HG03565 (cell line): ENCODE results near the gene MGME1.

ENCODE experiments used
- ATAC-seq: cut with Tn5 transposase; IDR thresholded peaks from one replicate; pipeline ENCODE4 v1.9.1; 2021; ENCODE audit warnings: mild to moderate bottlenecking, moderate library complexity; ENCODE audit not compliant: unreplicated experiment

The MGME1 gene

DNA sequence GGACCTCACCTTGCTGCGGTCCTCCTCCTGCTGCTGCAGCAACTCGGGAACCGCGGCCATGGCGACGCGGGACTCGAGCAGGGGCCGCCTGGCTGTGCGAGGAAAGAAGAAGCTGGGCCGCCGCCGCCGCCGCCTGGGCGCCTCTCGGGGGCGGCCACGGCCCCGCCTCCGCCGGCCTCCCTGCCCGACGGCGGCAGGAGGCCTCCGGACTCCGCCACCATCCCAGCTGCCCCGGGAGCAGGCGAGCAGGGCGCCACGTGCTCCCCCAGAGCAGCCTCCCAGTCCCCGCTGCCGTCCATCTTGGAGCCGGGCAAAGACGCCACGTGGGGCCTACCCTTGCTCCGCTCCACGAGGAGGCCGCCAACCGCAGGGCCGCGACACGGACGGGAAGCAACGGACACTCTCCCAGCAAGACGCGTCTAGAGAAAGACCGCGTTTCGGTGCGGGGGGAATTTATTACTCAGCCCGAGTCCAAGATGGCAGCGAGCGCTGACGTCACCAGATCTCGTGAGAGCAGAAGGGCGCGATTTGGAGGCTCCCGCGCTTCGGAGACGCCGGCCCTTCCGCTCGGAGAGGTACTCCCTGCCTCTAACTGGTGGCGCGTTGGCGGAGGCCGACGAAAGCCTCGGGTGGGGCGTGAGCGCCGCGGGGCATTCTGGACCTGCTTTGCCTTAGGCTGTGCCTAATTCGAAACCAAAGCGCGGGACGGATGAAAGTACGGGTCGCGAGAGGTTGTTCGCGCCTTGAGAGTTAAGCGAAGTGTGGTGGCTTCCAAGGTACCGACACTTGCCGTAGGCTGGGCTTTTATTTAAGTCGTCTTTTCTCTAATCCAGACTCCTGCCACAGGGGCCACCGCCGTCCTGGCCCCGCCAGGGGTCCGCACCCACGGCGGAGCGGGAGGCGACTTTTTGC lies at the start of gene MGME1, which contains the start of gene SNX5:
TSS of gene MGME1 (plus strand) at position 653 of the 912 bp plus-strand sequence. CDS start 842 bp downstream, outside the sequence.
TSS of gene SNX5 (minus strand) at position 429 of the 912 bp plus-strand sequence. CDS start at position 60, 369 bp downstream.
- peak; percentile 72 for ATAC-seq

DNA sequence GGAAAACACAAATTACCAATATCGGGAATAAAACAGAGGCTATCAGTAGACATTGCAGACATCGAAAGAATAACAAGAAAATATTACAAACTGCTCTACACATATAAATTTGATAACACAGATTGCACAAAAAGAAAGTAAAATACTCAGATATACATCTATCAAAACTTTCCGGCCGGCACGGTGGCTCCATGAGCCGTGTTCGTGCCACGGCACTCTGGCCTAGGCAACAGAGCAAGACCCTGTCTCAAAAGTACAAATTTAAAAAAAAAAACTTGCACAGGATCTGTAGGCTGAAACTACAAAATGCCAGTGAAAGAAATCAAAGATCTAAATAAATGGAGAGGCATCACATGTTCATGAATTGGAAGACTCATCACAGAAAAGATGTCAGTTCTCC lies 49.7 kb upstream of the MGME1 start:
- no peak for ATAC-seq

DNA sequence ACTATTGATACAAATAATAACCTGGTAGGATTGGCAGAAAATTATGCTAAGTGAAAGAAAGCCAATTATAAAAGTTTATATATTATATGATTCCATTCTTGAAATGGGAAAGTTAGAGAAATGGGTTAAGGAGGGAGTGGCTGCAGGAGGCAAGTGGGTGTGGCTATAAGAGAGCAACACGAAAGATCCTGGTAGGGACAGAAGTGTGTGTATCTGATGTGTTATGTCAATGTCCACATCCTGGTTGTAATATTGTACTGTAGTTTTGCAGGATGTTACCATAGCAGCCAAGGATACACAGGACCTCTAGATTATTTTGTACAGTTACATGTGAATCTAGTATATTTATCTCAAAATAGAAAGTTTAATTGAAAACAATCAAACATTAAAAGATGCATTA lies 47.0 kb upstream of the MGME1 start:
- ATAC-seq = no peak

GRCh38 chr20:17925141-17925939 lies 43.5 kb upstream of the MGME1 start:
- no peak for ATAC-seq

- ATAC-seq = no peak
These were observed 42.9 kb upstream of the MGME1 start for GRCh38 chr20:17925940-17926300.

- ATAC-seq = no peak
These were observed 40.6 kb upstream of the MGME1 start for GRCh38 chr20:17928211-17928611.

DNA sequence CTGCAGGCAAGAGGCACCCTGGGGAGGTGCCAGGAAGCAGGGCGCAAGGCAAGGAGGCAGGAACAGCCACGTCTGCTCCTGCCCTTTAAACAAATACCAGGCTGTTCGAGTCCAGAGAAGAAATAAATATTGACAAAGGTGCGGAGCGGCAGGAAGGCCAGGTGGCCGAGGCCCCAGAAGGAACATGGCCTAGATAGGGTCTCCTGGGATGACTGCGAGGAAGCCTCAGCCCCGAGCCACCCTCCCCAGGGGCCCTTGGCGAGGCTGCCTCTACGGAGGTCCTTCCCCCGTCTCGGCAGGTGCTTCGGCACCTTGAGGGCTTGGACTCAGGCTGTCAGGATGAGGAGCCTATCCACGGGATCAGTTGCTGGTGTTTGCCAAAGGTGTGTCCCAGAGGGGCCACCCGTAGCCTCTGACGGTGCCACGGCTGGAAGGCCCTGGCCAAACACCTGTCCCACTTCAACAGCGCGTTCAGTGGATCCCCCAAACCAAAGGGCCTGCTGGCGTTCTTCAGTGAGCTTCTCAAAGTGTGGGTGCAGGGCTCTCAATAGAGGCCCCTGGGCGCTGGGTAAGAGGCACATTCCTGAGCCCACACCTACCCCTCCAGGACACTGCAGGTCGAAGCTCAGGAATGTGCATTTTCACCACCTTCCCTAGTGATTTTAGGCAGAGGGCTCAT lies 40.0 kb upstream of the MGME1 start:
- no peak for ATAC-seq

DNA sequence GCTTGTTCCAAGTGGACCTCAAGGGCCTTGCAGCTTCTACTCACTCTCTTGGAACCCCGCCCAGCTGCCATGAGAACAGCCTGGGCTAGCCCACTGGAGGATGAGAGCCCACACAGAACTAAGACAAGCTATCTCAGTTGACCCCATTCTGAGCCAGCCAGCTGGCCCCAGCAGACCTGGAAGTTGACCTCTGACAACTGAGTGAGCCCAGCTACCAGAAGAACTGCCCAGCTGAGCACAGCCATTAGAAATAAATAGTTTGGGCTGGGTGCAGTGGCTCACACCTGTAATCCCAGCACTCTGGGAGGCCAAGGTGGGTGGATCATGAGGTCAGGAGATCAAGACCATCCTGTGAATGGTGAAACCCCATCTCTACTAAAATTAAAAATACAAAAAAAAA lies 37.3 kb upstream of the MGME1 start:
- ATAC-seq = no peak

GRCh38 chr20:17932396-17932795 lies 36.4 kb upstream of the MGME1 start:
- ATAC-seq = no peak

- no peak for ATAC-seq
These were observed 35.7 kb upstream of the MGME1 start for GRCh38 chr20:17933121-17933520.

DNA sequence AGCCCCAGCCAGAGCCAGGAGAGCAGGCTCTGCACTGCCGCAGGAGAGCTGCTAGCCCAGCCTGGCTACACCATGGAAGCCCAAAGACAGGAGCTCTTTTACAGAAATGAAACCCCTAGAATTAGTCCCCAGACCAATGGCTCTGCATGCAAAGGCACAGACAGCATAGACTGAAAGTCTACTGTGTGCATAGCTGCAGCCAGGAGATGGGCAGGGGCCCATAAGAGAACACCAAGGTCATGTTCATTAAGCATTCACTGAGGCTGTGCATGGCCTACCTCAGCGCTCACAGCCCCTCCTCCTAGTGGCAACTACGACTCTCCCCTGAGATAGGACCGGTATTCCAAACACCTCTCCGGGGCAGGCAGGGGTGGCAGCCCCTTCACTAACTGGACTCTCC lies 35.1 kb upstream of the MGME1 start:
- ATAC-seq = peak; percentile 53

- no peak for ATAC-seq
These were observed 34.5 kb upstream of the MGME1 start for GRCh38 chr20:17934141-17934862.

DNA sequence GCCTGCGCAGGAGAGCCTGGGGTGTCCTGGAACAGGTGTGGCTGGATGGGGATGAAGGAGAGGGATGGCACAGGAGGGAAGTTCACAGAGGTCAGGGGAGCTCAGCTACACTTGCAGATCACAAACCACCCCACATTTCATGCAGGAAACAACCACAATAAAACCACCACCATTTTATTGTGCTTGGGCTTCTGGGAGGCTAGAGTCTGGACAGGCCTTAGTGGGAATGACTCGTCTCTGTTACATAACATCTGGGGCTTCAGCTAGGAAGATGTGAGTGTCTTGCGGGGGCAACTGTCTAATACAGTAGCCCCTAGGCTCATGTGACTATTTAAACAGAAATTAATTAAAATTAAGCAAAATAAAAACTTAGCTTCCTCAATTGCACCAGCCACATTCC lies 33.6 kb upstream of the MGME1 start:
- no peak for ATAC-seq

GRCh38 chr20:17935761-17936160 lies 33.1 kb upstream of the MGME1 start:
- ATAC-seq = no peak

DNA sequence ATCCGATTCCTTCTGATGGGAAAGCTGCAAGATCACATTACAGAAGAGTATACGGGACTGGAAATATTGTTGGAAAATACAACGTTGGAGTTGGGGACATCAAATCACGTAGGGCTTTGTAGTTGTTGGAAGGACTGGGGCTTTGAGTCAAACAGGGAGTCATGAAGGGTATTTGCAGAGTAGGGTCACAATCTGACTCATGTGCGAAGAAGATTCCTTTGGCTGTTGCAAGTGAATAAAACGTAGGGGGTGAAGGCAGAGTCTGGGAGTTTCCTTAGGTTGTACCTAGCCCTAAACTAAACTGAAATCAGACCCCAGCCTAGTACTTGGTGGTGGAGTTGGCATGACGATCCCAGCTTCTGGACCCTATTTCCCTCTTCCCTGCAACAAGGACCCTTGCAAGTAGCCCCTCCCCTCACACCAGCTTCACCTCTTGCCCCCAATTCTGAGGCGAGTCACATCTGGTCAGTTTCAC lies 32.5 kb upstream of the MGME1 start:
- ATAC-seq = no peak

DNA sequence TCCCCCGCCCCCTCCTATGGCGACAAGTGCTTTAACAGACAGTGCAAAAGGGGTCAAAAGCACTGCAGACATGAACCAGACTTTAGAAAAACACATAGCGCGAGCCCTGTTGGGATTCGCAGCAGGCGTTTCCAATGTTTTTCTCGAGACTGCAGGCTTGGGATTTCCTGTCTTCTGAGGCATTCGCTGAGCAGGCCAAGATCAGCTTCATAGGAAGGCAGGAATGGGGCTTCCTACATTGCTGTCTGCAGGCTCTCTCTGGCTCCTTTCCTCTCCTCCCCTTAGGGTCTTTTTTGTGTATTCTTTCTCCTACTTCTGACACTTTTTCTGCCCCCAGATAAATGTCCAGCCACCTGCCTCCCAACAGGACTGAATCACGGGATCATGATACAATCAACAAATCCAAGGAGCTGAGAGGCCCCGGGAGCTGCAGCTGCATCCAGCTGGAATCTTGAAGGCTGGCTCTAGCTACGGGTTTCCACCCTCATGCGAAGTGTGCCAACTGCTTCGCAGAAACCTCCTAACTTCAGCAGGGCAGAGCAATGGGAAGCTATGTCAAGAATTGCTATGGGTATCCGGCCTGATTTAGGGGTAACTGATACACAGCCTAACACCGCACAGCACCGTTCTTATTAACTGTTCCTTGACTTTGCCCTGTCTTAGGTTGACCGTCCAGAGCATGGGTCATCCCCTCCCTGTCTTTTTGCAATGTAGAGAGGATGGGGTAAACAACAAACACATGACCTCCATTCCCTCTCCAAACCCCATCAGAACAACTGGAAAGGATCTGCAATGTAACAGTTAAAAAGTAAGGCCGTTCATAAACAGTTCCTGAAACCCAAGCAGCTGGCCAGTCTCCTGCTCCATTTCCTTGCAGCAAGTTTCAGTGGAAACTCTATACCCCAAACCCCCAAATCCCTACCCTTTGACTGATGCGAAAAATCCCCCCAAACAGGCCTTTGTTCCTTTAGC lies 31.8 kb upstream of the MGME1 start:
- no peak for ATAC-seq

- ATAC-seq = peak; percentile 73
These were observed 29.8 kb upstream of the MGME1 start for GRCh38 chr20:17938871-17939619.

- no peak for ATAC-seq
These were observed 29.1 kb upstream of the MGME1 start for GRCh38 chr20:17939622-17940223.
